Measurements from ENCODE around the gene TBC1D16.
A peak's percentile ranks its signal among the peaks of the same experiment; 100 is the strongest.

TBC1D16 gene

GRCh38 chr17:80035687-80035936, at the start of gene TBC1D16:
TSS of gene TBC1D16 (minus strand) at chr17:80035872. CDS start at chr17:80013547, 22,325 bp downstream.
- DNase-seq = no peak

DNA sequence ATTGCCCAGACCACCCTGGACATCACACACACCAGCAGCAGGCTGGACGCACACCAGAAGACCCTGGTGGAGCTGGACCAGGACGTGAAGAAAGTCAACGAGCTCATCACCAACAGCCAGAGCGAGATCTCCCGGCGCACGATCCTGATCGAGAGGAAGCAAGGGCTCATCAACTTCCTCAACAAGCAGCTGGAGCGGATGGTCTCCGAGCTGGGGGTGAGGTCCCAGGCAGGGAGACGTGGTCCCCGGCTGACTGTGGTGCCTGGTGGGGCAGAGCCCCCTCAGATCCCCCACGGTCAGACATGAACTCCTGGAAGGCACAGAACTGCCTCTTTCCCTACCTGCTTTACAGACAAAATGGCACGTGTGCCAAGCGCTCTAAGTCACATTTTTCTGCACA, 49.1 kb upstream of the TBC1D16 start:
- no peak for DNase-seq

- DNase-seq = no peak
Observed at GRCh38 chr17:80083136-80083661, 47.5 kb upstream of the TBC1D16 start.

GRCh38 chr17:80082403-80083135, 46.9 kb upstream of the TBC1D16 start:
- DNase-seq = peak; percentile 53

- no peak for DNase-seq
Observed at GRCh38 chr17:80081596-80081995, 45.9 kb upstream of the TBC1D16 start.

DNA sequence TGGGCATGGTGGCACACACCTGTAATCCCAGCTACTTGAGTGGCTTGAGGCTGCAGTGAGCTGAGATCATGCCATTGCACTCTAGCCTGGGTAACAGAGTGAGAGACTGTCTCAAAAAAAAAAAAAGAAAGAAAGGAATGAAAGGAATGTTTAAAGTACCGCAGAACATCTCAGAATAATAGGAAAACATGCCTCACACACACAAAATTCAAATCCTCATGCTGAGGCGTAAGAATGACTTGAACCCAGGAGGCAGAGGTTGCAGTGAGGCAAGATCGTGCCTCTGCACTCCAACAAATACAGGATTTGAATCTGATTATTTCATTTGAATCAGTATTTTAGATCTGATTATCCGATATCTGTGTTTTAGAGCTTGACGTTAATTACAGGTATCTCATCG, 44.4 kb upstream of the TBC1D16 start:
- no peak for DNase-seq

DNA sequence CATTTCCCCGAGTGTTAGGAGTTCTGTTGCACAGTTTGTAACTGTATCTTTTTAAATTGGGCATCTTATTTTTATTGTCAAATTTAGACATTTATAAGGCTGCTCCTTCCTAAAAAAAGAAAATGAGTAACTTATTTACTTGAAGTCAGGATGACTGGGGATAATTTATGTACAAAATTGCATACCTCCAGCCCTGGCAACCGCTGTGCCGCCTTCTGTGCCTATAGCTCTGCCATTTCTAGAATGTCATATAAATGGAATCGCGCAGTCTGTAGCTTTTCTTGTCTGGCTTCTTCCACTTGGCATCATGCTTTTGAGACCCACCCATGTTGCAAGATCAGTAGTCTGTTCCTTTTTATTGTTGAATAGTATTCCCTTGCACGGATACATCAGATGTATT, 36.7 kb upstream of the TBC1D16 start:
- DNase-seq = no peak

DNA sequence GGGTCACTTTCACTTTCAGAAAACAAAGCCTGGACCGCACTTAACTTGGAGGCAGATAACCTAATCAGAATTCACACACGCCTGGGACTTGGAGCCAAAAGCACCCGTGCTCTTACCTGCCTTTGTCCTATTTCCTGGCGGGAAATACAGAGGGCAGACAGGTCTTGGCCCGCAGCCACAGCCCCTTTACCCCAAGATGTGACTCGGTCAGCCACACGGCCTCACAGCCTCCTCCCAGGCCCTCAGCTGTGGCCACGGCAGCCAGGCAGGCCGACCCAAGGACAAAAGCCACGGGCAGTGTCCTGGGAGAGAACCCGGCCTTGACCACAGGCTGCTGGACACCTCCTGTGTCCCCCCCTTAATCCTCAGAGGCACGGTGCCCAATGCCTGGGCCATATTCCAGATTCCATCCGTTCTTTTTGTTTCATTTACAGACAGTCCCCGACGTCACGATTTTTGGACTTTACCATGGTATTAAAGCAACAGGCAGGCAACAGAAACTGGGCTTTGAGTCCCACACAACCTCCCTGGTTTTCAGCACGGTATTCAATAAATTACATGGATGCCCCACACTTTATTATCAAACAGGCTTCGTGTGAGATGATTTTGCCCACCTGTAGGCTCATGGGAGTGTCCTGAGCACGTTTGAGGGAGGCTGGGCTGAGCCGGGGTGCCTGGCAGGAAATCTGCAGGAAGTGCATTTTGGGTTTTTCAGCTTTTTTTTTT, 35.6 kb upstream of the TBC1D16 start:
- DNase-seq = no peak

DNA sequence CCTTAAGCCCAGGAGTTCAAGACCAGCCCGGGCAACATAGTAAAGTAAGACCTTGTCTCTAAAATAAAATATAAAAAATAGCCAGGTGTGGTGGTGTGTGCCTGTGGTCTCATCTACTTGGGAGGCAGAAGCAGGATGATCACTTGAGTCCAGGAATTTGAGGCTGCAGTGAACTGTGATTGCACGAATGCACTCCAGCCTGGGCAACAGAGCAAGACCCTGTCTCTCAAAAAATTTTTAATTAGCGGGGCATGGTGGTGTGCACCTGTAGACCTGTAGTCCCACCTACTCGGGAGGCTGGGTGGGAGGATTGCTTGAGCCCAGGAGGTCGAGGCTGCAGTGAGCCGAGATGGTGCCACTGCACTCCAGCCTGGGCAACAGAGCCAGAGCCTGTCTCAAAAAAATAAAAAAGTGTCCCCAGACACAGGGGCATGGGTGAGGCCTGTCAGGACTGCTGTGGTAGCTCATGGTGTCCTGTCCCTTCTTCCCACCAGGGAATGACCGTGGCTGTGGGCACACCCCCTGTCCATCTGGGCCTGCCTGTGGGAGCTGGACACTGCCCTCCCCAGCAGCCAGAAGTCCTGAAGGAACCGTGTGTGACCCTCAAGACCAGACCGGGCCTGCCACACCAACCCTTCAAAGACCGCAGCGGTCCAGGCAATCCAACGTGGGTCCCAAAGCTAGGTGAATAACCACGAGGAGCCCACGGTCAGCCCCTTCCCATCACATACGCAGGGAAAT, 34.9 kb upstream of the TBC1D16 start:
- no peak for DNase-seq

- no peak for DNase-seq
Observed at GRCh38 chr17:80068301-80069222, 32.9 kb upstream of the TBC1D16 start.

- no peak for DNase-seq
Observed at GRCh38 chr17:80067393-80067986, 31.8 kb upstream of the TBC1D16 start.

DNA sequence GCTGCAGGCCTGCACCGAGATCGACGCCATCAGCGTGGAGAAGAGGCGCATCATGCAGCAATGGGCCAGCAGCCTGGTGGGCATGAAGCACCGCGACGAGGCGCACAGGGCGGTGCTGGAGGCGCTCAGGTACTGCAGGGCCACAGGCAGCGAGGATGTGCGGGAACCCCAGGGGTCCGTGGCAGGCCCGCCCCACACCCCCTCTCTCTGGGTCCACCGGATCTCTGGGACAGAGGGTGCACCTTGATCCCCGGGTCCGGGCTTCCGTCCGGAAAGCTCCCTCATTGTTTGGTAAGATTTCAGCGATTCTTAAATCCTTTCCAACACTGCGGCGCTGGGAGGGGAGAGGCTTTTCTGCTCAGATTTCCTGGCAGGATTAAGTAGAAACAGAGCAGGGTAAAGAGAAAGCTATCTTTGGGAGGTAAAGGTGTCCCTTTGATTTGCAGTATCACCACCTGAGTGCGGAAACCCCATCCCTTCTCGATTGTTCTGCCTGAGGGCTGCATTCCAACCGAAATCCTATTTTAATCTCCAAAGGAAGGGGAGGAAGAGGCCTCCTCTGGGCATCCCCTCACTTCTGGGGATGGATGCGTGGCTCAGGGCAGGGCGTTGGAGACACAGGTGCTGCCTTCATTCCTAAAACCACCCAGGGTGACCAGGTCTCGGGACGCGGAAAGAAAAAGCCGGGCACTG, 30.0 kb upstream of the TBC1D16 start:
- DNase-seq = no peak

- no peak for DNase-seq
Observed at GRCh38 chr17:80064696-80065095, 29.0 kb upstream of the TBC1D16 start.

DNA sequence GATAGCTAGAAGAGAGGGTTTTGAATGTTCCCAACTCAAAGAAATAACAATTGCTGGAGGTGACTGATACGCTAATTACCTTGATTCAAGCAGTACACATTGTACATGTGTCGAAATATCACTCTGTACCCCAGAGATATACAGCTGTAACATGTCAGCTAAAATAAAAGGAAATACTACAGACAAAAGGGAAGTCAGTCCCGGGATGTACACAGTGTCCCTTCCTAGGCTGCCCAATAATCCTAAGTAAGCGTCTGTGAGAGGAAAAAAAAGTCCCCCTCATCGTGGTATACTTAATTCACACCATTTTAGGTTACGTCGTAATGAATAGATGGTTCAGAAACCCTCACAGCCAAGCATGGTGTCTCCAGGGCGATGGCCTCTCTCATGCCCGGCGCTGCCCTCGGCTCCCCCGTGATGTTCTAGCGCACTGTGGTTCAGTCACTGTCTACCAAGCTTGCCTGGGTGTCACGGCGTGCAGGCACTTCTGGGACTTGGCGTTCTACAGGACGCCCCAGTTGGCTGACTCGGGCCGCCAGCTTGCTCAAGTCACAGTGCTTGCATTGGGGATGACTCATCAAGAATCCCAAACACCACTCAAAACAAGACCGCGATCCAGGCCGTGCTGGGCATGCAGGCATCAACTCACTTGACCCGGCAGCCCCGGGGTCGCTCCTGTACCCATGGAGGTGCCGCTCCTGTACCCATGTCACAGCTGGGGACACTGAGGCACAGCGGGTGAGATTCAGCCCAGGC, 28.3 kb upstream of the TBC1D16 start:
- no peak for DNase-seq

GRCh38 chr17:80061421-80061820, 25.7 kb upstream of the TBC1D16 start:
- DNase-seq = no peak

DNA sequence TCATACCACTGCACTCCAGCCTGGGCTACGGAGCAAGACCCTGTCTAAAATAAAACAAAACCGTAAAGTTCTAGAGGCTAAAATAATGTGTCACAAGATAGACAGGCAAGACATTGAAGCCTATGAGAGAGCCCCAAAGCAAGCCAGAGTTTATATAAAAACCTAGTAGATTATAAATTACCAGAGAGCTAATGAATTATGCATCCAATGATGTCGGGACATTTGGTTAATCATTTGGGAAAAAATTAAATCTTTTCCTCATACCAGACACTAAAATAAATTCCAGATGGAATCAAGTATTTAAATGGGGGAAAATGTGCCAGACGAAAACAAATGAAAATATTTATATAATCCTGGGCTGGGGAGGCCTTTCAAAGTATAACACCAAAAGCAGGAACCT, 25.0 kb upstream of the TBC1D16 start:
- no peak for DNase-seq

DNA sequence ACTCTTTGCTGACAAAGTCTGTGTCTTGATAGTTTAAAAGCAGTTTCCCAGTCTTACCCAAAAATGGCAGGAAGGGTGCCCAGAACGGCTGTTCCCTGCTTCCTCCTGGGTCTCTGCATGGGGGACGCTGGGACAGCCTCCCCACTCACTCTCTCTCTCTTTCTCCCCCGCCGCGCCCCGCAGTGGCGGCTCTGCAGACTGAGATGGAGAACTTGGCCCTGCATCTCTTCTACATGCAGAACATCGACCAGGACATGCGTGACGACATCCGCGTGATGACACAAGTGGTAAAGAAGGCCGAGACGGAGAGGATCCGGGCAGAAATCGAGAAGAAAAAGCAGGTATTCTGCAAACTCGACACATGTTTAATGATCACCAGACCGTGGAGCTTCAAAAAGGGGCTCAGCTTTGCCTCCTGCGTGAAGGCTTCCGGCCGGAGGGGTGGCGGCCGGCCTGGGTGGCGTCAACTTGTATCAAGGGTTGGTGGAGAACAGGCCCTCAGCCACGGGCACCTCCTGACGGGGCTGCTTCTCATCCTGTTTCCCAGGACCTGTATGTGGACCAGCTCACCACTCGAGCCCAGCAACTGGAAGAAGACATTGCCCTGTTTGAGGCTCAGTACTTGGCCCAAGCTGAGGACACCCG, 22.8 kb upstream of the TBC1D16 start:
- no peak for DNase-seq

GRCh38 chr17:80055597-80055996, 19.9 kb upstream of the TBC1D16 start:
- no peak for DNase-seq

DNA sequence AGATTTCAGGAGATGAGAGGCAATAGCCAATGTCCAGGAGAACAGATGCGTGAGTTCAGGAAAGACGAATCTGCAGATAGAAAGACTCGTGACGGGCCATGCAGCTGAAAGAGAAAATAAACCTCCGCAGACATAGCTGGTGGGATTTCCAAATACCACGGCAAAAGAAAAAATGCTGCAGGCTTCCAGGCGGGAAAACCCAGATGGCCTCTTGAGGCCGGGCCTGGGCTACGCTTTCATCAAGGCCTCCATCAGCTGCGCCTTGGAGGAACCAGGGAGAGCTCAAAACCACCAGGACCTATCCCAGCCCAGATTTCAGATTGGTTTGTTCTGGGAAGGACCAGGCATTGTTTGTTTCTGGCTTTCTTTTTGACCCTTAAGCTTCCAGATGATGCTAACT, 17.4 kb upstream of the TBC1D16 start:
- DNase-seq = no peak

DNA sequence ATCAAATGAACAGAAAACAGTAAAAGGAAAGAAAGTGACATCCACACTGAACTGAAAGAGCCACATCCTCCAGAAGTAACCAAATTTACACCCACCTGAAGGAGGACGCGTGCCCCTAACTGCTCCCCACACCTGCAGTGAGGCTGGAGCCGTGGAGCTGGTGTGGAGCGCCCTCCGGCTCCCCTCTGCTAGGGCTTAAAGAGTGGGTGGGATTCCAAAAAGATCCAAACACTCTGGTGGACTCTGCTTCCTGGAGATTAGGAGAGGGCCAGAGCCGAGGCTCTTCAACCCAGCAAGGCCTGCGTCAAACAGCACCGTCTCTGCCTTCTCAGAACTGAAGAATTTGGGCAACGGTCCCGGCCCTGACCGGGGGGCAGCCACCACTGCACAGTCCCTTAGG, 16.0 kb upstream of the TBC1D16 start:
- no peak for DNase-seq

Data from CD4-positive, alpha-beta T cell treated with Interleukin-4 for 4 hours (primary cell).